GM19395 (cell line): ENCODE results near the gene TMEM244.
"Not testable (repeated sequence)": the region's sequence is repeated elsewhere in the genome, so short reads cannot be mapped to it uniquely, and the experiment has no call there.

Experiments used
- ATAC-seq: cut with Tn5 transposase; IDR thresholded peaks from one replicate; pipeline ENCODE4 v1.9.1; 2021; ENCODE audit warnings: mild to moderate bottlenecking, moderate library complexity; ENCODE audit not compliant: unreplicated experiment

Gene TMEM244

DNA sequence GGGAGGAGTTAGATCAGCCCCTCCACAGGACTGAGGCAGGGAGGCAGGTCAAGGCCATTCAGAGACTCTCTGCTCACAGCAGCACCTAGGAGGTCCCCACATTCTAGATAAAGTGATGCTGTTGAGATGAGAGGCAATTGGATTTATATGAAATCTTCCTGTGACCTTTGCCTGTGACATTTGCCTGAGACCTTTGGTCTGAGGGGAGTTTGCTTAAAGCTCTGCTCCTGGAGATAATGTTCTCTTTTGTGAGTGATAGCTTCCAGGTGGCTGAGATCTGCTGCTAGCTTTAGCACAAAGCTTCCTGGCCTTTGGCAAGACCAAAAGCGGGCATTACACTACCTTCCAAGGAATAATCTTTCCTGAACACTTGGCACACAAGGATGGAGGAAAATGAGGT lies 43.3 kb downstream of the TMEM244 start:
- no peak for ATAC-seq

- no peak for ATAC-seq
These were observed 43.8 kb downstream of the TMEM244 start for GRCh38 chr6:129817332-129817731.

- ATAC-seq = no peak
These were observed 48.9 kb downstream of the TMEM244 start for GRCh38 chr6:129812145-129812777.

- not testable (repeated sequence) for ATAC-seq
These were observed 54.0 kb downstream of the TMEM244 start for GRCh38 chr6:129807141-129807540.

- ATAC-seq = not testable (repeated sequence)
These were observed 58.2 kb downstream of the TMEM244 start for GRCh38 chr6:129802920-129803319.

GRCh38 chr6:129801909-129802308 lies 59.2 kb downstream of the TMEM244 start:
- no peak for ATAC-seq

- no peak for ATAC-seq
These were observed 65.9 kb downstream of the TMEM244 start for GRCh38 chr6:129795261-129795660.

DNA sequence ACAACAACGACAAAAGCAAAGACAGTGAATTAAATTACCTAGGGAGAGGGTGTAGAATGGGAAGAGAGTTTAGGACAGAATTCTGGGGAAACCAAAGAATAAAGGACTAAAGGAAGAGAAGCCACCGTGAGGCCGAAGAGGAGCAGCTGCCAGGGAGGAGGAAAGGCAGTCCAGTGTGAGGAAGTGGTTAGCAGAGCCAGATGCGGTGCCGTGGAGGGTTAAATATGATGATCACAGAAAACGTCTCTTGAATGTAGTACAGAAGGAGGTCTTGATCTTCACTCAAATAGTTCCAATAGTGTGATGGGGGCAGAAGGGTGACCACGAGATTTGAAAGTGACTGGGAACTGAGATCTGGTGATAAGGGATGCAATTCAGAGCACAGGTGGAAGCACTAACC lies 67.7 kb downstream of the TMEM244 start:
- ATAC-seq = no peak

GRCh38 chr6:129792049-129792448 lies 69.1 kb downstream of the TMEM244 start:
- ATAC-seq = no peak

GRCh38 chr6:129790785-129791184 lies 70.3 kb downstream of the TMEM244 start:
- ATAC-seq = no peak

GRCh38 chr6:129789974-129790373 lies 71.1 kb downstream of the TMEM244 start:
- no peak for ATAC-seq

GRCh38 chr6:129787816-129788215 lies 73.3 kb downstream of the TMEM244 start:
- ATAC-seq = no peak

DNA sequence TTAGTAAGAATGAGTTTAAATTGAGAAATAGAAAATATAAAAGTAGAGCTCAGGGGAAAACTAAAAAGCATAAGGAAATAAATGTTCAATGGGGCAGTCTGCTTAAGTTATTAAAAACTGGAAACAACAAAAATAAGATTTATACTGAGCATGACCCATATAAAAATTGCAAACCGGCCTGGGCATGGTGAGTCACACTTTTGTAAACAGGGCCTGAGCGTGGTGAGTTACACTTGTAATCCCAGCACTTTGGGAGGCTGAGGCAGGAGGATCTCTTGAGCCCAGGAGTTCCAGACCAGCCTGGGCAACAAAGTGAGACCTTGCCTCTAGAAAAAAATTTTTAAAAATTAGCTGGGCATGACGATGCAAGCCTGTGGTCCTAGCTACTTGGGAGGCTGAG lies 74.6 kb downstream of the TMEM244 start:
- ATAC-seq = no peak

DNA sequence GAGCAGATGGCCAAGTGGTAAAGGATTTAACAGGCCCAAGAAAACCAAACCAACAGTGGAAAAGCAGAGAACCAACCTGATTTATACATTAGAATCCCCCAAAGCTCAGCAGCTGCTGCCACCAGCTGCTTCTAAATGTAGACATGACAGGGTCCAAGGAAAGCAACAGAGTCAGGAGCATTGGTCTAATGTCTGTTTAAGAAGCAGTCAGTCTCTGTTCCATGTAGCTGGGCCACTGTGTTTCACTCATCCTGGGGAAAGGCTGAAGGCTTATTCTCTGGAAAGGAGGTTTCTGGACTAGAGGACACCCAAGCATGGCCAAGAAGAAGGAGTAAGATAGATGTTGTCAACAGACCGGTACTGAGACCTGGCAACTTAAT lies 75.4 kb downstream of the TMEM244 start:
- no peak for ATAC-seq

- no peak for ATAC-seq
These were observed 75.9 kb downstream of the TMEM244 start for GRCh38 chr6:129785047-129785755.
